Trophoblast cell (in vitro differentiated cells and primary cell): ENCODE measurements around the gene SIPA1L3.

Experiments
- DNase-seq, 2 donors: peaks; one replicate each; pipeline ENCODE4 v3.0.0-alpha.2; 2016
- H2AFZ ChIP-seq: 2 replicates; pipeline ENCODE4 v1.6.1; 2013; ENCODE audit warnings: low read length, moderate library complexity, mild to moderate bottlenecking; ENCODE audit not compliant: insufficient read depth, poor library complexity
- H2AK5ac ChIP-seq: 2 replicates; pipeline ENCODE4 v1.6.1; 2013; ENCODE audit warnings: mild to moderate bottlenecking, low read length
- H2BK120ac ChIP-seq: 2 replicates; pipeline ENCODE4 v1.6.1; 2013; ENCODE audit warnings: low read length, mild to moderate bottlenecking, moderate library complexity; ENCODE audit not compliant: insufficient read depth, poor library complexity
- H2BK12ac ChIP-seq: 2 replicates; pipeline ENCODE4 v1.6.1; 2013; ENCODE audit warnings: mild to moderate bottlenecking, low read length, moderate library complexity
- H2BK5ac ChIP-seq: 2 replicates; pipeline ENCODE4 v1.6.1; 2013; ENCODE audit warnings: low read length, low read depth, moderate library complexity, mild to moderate bottlenecking; ENCODE audit not compliant: poor library complexity
- H3K14ac ChIP-seq: 2 replicates; pipeline ENCODE4 v1.6.1; 2013; ENCODE audit warnings: mild to moderate bottlenecking, low read length
- H3K18ac ChIP-seq: 2 replicates; pipeline ENCODE4 v1.6.1; 2013; ENCODE audit warnings: mild to moderate bottlenecking, low read length
- H3K23ac ChIP-seq: 2 replicates; pipeline ENCODE4 v1.6.1; 2013; ENCODE audit warnings: low read length
- H3K27ac ChIP-seq: 2 replicates; pipeline ENCODE4 v1.5.1; 2013; ENCODE audit warnings: low read depth, mild to moderate bottlenecking, inconsistent platforms, low read length, moderate library complexity
- H3K27me3 ChIP-seq: 2 replicates; pipeline ENCODE4 v1.6.1; 2013; ENCODE audit warnings: inconsistent platforms, mild to moderate bottlenecking, low read length, moderate library complexity; ENCODE audit not compliant: insufficient read depth
- H3K36me3 ChIP-seq, 2 experiments: 1 replicate in 1 of 2; 2 replicates in 1 of 2; pipeline ENCODE4 v1.6.1; 2013; ENCODE audit warnings: low read length in 2 of 2, mild to moderate bottlenecking in 2 of 2, moderate library complexity in 1 of 2; ENCODE audit not compliant: insufficient read depth in 2 of 2, control insufficient read depth in 1 of 2
- H3K4ac ChIP-seq: 2 replicates; pipeline ENCODE4 v1.6.1; 2013; ENCODE audit warnings: low read depth, mild to moderate bottlenecking, low read length, moderate library complexity
- H3K4me1 ChIP-seq, 2 experiments: 1 replicate in 1 of 2; 2 replicates in 1 of 2; pipeline ENCODE4 v1.6.1; 2013; ENCODE audit warnings: low read length in 2 of 2, mild to moderate bottlenecking in 2 of 2, moderate library complexity in 1 of 2; ENCODE audit not compliant: insufficient read depth in 2 of 2, control insufficient read depth in 1 of 2
- H3K4me2 ChIP-seq: 2 replicates; pipeline ENCODE4 v1.6.1; 2013; ENCODE audit warnings: inconsistent platforms, mild to moderate bottlenecking, low read length, moderate library complexity
- H3K4me3 ChIP-seq: 2 replicates; pipeline ENCODE4 v1.5.1; 2013; ENCODE audit warnings: mild to moderate bottlenecking, low read depth, low read length, inconsistent platforms
- H3K79me1 ChIP-seq: one replicate; pipeline ENCODE4 v1.6.1; 2013; ENCODE audit warnings: low read length
- H3K79me2 ChIP-seq: 2 replicates; pipeline ENCODE4 v1.6.1; 2013; ENCODE audit warnings: low read length, mild to moderate bottlenecking; ENCODE audit not compliant: control insufficient read depth, insufficient read depth, poor library complexity
- H3K9ac ChIP-seq: 2 replicates; pipeline ENCODE4 v1.6.1; 2013; ENCODE audit warnings: mild to moderate bottlenecking, low read length
- H3K9me3 ChIP-seq: 2 replicates; pipeline ENCODE4 v1.6.1; 2013; ENCODE audit warnings: low read depth, mild to moderate bottlenecking, control low read depth, inconsistent platforms, low read length; ENCODE audit not compliant: insufficient read depth
- H4K12ac ChIP-seq: 2 replicates; pipeline ENCODE4 v1.6.1; 2013; ENCODE audit warnings: low read depth, mild to moderate bottlenecking, low read length, moderate library complexity
- H4K8ac ChIP-seq: 2 replicates; pipeline ENCODE4 v1.6.1; 2013; ENCODE audit warnings: low read depth, mild to moderate bottlenecking, low read length, moderate library complexity
- H4K91ac ChIP-seq: one replicate; pipeline ENCODE4 v1.6.1; 2013; ENCODE audit warnings: low read depth, mild to moderate bottlenecking, low read length, moderate library complexity
- WGBS: extraction: QIAGEN DNeasy Blood & Tissue Kit; methylation state at CpG from one replicate; pipeline ENCODE4 v1.1.7; 2013; ENCODE audit warnings: missing lambda C conversion rate; ENCODE audit not compliant: insufficient read length, insufficient coverage; ENCODE audit errors: extremely low coverage; 5-methylcytosine and 5-hydroxymethylcytosine counted together

SIPA1L3 gene

DNA sequence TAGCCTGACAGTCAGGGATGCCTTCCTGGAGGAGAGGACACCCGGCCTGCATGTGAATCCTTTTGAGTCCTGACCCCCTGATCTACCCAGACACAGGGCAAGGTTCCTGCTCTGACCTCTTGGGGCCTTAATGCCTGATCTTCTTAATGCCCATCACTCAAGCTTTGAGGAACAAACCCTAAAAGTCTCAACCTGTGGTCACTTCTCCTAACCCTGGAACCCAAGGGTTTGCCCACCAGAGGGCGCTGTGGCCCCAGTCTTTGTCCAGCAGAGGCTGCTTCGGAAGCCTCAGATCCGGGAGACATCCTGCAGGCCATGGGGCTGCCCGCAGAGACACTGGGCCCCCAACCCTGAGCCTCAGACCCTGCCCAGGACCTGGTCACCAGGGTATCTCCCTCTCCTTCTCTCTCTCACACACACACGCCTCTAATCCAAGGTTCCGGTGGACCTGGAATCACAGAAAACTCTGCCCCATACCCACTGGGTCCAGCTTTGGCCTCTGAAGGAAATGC, 326.8 kb downstream of the SIPA1L3 start:
- no peaks in the 10 kb centered on the region for H3K79me2 ChIP-seq
- no peaks in the 10 kb centered on the region for H3K79me1 ChIP-seq
- H3K23ac ChIP-seq, result no peak overlapping the region
- no peak overlapping the region for H3K18ac ChIP-seq
- no peak overlapping the region for H3K14ac ChIP-seq
- no peak overlapping the region for H3K9ac ChIP-seq
- H4K12ac ChIP-seq, result no peak overlapping the region
- H3K4me1 ChIP-seq, result no peaks in the 10 kb centered on the region
- DNase-seq, result peak; percentile 65 to 90
- peaks cover 1% of the 10 kb centered on the region for H3K9me3 ChIP-seq
- H4K8ac ChIP-seq, result peak overlapping the region; percentile 37
- no peak overlapping the region for H2BK5ac ChIP-seq
- no peak overlapping the region for H3K27ac ChIP-seq
- no peak overlapping the region for H2AK5ac ChIP-seq
- no peak overlapping the region for H4K91ac ChIP-seq
- H3K4me3 ChIP-seq, result no peak overlapping the region
- H3K27me3 ChIP-seq, result peaks cover 13% of the 10 kb centered on the region
- no peaks in the 10 kb centered on the region for H3K36me3 ChIP-seq
- H3K4me2 ChIP-seq, result no peak overlapping the region
- no CpG with 5 or more reads among the region's 7 CpGs for WGBS
- H3K4ac ChIP-seq, result no peak overlapping the region
- no peak overlapping the region for H2BK120ac ChIP-seq
- no peak overlapping the region for H2BK12ac ChIP-seq
- no peak overlapping the region for H2AFZ ChIP-seq

DNA sequence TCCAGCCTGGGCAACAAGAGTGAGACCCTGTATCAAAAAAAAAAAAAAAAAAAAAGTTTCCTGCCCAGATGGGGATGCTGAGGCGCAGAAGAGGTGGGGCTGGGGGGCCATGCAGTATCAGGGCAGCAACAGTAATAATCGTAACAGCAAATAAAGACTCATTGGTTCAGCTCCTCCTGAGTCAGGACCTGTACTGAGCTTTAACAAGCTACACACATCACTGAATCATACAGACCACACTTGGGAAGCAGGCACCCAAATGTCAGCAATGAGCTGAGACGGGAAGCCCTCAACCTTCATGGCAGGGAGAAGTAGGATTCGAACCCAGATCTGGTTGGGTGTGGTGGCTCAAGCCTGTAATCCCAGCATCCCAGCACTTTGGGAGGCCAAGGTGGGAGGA, 327.6 kb downstream of the SIPA1L3 start:
- Histone ChIP-seq H2BK12ac (no peak overlapping the region), H3K4me2 (no peak overlapping the region), H3K9me3 (peaks cover 1% of the 10 kb centered on the region), H3K14ac (no peak overlapping the region), H3K9ac (no peak overlapping the region), H3K27me3 (peaks cover 7% of the 10 kb centered on the region), H3K27ac (no peak overlapping the region), H4K91ac (no peak overlapping the region), H2BK5ac (no peak overlapping the region), H3K4me3 (no peak overlapping the region), H4K12ac (no peak overlapping the region), H4K8ac (no peak overlapping the region), H3K4me1 (no peaks in the 10 kb centered on the region), H3K79me2 (no peaks in the 10 kb centered on the region), H3K18ac (no peak overlapping the region), H2AK5ac (no peak overlapping the region), H2AFZ (no peak overlapping the region), H3K23ac (no peak overlapping the region), H2BK120ac (no peak overlapping the region), H3K36me3 (no peaks in the 10 kb centered on the region), H3K79me1 (no peaks in the 10 kb centered on the region), H3K4ac (no peak overlapping the region)
- no CpG with 5 or more reads among the region's 4 CpGs for WGBS
- DNase-seq, result no peak

DNA sequence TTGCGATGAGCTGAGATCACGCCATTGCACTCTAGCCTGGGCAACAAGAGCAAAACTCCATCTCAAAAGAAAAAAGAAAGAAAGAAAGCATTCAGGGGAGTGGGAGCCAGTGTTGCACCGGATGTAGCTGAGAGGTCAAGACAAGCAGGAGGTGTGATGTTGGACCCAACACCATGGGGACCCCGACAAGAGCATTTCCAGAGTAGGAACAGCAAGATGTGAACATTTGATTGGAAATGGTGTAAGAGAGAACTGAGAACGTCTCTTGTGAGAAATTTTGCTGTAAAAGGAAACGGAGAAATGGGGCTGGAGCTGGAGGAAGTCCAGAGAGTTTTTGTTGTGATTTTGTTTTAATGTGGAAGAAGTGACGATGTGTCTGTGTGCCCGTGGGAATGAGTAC, 332.8 kb downstream of the SIPA1L3 start:
- Histone ChIP-seq H2AFZ (no peak overlapping the region), H3K27ac (no peak overlapping the region), H4K8ac (no peak overlapping the region), H2BK120ac (no peak overlapping the region), H3K4me3 (no peak overlapping the region), H3K9me3 (peaks cover 1% of the 10 kb centered on the region), H3K14ac (no peak overlapping the region), H3K36me3 (no peaks in the 10 kb centered on the region), H3K4me1 (peaks cover 2% of the 10 kb centered on the region in 2 experiments), H3K27me3 (no peaks in the 10 kb centered on the region), H3K18ac (no peak overlapping the region), H4K91ac (no peak overlapping the region), H2BK12ac (no peak overlapping the region), H3K4me2 (no peak overlapping the region), H3K4ac (no peak overlapping the region), H2BK5ac (no peak overlapping the region), H3K79me1 (no peaks in the 10 kb centered on the region), H3K79me2 (no peaks in the 10 kb centered on the region), H3K23ac (no peak overlapping the region), H2AK5ac (no peak overlapping the region), H4K12ac (no peak overlapping the region), H3K9ac (no peak overlapping the region)
- 100% methylated on average over 2 of the region's 8 CpGs for WGBS
- DNase-seq, result no peak

DNA sequence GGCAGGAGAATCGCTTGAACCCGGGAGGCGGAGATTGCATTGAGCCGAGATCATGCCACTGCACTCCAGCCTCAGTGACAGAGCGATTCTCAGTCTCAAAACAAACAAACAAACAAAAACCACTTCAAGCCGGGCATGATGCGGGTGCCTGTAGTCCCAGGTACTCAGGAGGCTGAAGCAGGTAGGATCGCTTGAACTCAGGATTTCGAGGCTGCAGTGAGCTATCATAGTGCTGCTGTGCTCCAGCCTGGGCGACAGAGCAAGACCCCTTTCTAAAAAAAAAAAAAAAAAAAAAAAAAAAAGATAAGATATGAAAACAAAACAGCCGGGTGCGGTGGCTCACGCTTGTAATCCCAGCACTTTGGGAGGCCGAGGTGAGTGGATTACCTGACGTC, 336.3 kb downstream of the SIPA1L3 start:
- H2AK5ac ChIP-seq, result no peak overlapping the region
- no peak overlapping the region for H4K91ac ChIP-seq
- H3K9ac ChIP-seq, result no peak overlapping the region
- H3K4me1 ChIP-seq, result peaks cover 2 to 3% of the 10 kb centered on the region in 2 experiments
- H3K23ac ChIP-seq, result no peak overlapping the region
- H3K36me3 ChIP-seq, result no peaks in the 10 kb centered on the region
- H2BK120ac ChIP-seq, result no peak overlapping the region
- no peak overlapping the region for H3K27ac ChIP-seq
- no peak overlapping the region for H4K12ac ChIP-seq
- no peaks in the 10 kb centered on the region for H3K27me3 ChIP-seq
- H3K4ac ChIP-seq, result no peak overlapping the region
- no CpG with 5 or more reads among the region's 15 CpGs for WGBS
- H3K79me1 ChIP-seq, result no peaks in the 10 kb centered on the region
- H2BK5ac ChIP-seq, result no peak overlapping the region
- H3K4me2 ChIP-seq, result no peak overlapping the region
- peak; percentile 50 to 56 for DNase-seq
- H3K79me2 ChIP-seq, result no peaks in the 10 kb centered on the region
- H3K9me3 ChIP-seq, result no peaks in the 10 kb centered on the region
- no peak overlapping the region for H2BK12ac ChIP-seq
- H4K8ac ChIP-seq, result no peak overlapping the region
- H3K18ac ChIP-seq, result no peak overlapping the region
- no peak overlapping the region for H2AFZ ChIP-seq
- H3K4me3 ChIP-seq, result no peak overlapping the region
- H3K14ac ChIP-seq, result no peak overlapping the region
